A673 (cell line): ENCODE data around the gene CENPS. TPM values are rescaled to one million over a fixed set of nuclear protein-coding genes. Genes with fewer than 3 reads are reported as not detected.

ENCODE experiments used
- BruUV-seq: library from RNA; stranded (reverse); fragments of 400-500 nt; replicated peaks from 2 replicates; lab custom pipeline; 2021; lab: Mats Ljungman, UMichigan
- CTCF ChIA-PET: fragments of 300-600 bp; sonication (Branson Sonifier 250); formaldehyde crosslinking; loops from one replicate; lab custom pipeline; 2022; ENCODE audit warnings: antibody characterized with exemption; lab: Charles Lee
- POLR2A ChIA-PET: fragments of 300-600 bp; sonication (Branson Sonifier 250); formaldehyde crosslinking; loops from one replicate; lab custom pipeline; 2022; ENCODE audit warnings: antibody characterized with exemption; ENCODE audit not compliant: low non-redundant PET; lab: Charles Lee
- DNase-seq: peaks from one replicate; pipeline ENCODE4 v3.0.0-alpha.2; 2015; ENCODE audit warnings: low spot score
- H3K27ac ChIP-seq: fragments of 200-600 bp; sonication (generic); 2 replicates; pipeline ENCODE4 v1.5.1; 2016; ENCODE audit warnings: mixed run types, low read depth, mild to moderate bottlenecking, mixed read lengths, antibody characterized with exemption, low read length; ENCODE audit not compliant: poor library complexity, severe bottlenecking
- H3K27me3 ChIP-seq: fragments of 200-600 bp; sonication (generic); replicated peaks from 2 replicates; pipeline ENCODE4 v1.6.1; 2017; ENCODE audit warnings: mixed run types, low read depth, mild to moderate bottlenecking, mixed read lengths, antibody characterized with exemption, low read length; ENCODE audit not compliant: insufficient read depth, poor library complexity
- H3K36me3 ChIP-seq: fragments of 200-600 bp; sonication (generic); 2 replicates; pipeline ENCODE4 v1.6.1; 2016; ENCODE audit warnings: mixed run types, mild to moderate bottlenecking, mixed read lengths, antibody characterized with exemption, low read length; ENCODE audit not compliant: insufficient read depth, poor library complexity, severe bottlenecking
- H3K4me1 ChIP-seq: fragments of 200-600 bp; sonication (generic); 2 replicates; pipeline ENCODE4 v1.6.1; 2017; ENCODE audit warnings: mixed run types, mild to moderate bottlenecking, mixed read lengths, antibody characterized with exemption, low read length; ENCODE audit not compliant: insufficient read depth, poor library complexity, severe bottlenecking
- H3K4me3 ChIP-seq: fragments of 200-600 bp; sonication (generic); 2 replicates; pipeline ENCODE4 v1.5.1; 2016; ENCODE audit warnings: low read depth, mixed run types, mild to moderate bottlenecking, mixed read lengths, low read length; ENCODE audit not compliant: poor library complexity, severe bottlenecking
- H3K9me3 ChIP-seq: fragments of 200-600 bp; sonication (generic); 2 replicates; pipeline ENCODE4 v1.6.1; 2016; ENCODE audit warnings: mixed run types, low read depth, mild to moderate bottlenecking, mixed read lengths, antibody characterized with exemption, low read length; ENCODE audit not compliant: poor library complexity, severe bottlenecking
- CTCF ChIP-seq: fragments of 300-800, 200-600 bp; sonication (generic); conservative IDR thresholded peaks from 2 replicates; pipeline ENCODE4 v1.5.1; 2017; ENCODE audit warnings: low read depth, mild to moderate bottlenecking, antibody characterized with exemption, low read length, moderate library complexity, mixed read lengths
- EZH2 ChIP-seq: fragments of 200-600 bp; sonication (generic); IDR thresholded peaks from 2 replicates; pipeline ENCODE4 v1.6.1; 2017; ENCODE audit warnings: borderline replicate concordance, low read depth, mild to moderate bottlenecking, mixed read lengths, antibody characterized with exemption, low read length; ENCODE audit not compliant: poor library complexity, severe bottlenecking
- intact Hi-C: fragments of 100-400 bp; cut with micrococcal nuclease; formaldehyde crosslinking; loops from one replicate; pipeline ENCODE4 v1.10.0; 2022; ENCODE audit not compliant: unreplicated experiment
- total RNA-seq: library from RNA; stranded (reverse); gene quantifications from 2 replicates; pipeline ENCODE4 v1.2.3, GENCODE V29; 2021

Gene CENPS
- total RNA-seq, 1 experiment from 2014 or later: 42.2 TPM

DNA sequence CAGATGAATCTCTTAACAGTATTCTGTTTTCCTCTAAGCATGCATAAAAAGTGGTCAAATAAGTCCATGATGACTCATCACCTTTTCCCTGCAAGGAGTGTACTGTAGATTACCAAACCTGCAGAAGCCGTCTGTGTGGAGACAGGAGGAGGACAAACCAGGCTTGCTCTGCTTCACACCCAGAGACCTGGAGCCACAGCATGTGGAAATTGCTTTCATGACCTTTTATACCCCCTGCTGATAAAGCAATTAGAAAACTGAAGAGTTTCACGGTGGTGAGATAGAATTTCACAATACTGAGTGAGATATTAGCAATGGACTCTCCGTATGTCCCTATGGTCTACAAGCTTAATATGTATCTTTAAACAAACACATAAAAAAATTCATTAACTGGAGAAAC is 29.0 kb downstream of the CENPS start:
- Histone ChIP-seq H3K4me1 (peaks cover 19% of the 10 kb centered on the region), H3K36me3 (peaks cover 21% of the 10 kb centered on the region), H3K27ac (peak overlapping the region; percentile 18), H3K9me3 (no peaks in the 10 kb centered on the region), H3K4me3 (no peak overlapping the region), H3K27me3 (no peaks in the 10 kb centered on the region)
- DNase-seq: peak; percentile 51
- no TSS peak for BruUV-seq
- TF ChIP-seq EZH2 (no peak), CTCF (no peak)
- ChIA-PET POLR2A (no interaction called here), CTCF (no interaction called here)
- intact Hi-C loops: no loop called here

GRCh38 chr1:10467078-10467477 is 36.8 kb downstream of the CENPS start:
- ChIA-PET CTCF (no interaction called here), POLR2A (no interaction called here)
- H3K4me3 ChIP-seq: no peak overlapping the region

GRCh38 chr1:10470043-10470442 is 39.8 kb downstream of the CENPS start:
- H3K36me3 ChIP-seq: peaks cover 28% of the 10 kb centered on the region
- no peak overlapping the region for H3K4me3 ChIP-seq
- BruUV-seq: no TSS peak
- no peak overlapping the region for H3K27ac ChIP-seq
- H3K4me1 ChIP-seq: peaks cover 4% of the 10 kb centered on the region
- no peaks in the 10 kb centered on the region for H3K9me3 ChIP-seq
- no peaks in the 10 kb centered on the region for H3K27me3 ChIP-seq
- ChIA-PET POLR2A (no interaction called here), CTCF (no interaction called here)
- intact Hi-C loops: loop anchor here (5.0 kb wide), 1 partner anchor 38 kb away; the partner anchor contains the start of gene CENPS
- TF ChIP-seq CTCF (no peak), EZH2 (no peak)
- DNase-seq: no peak

More at GRCh38 chr1:10467078-10467477, 36.8 kb downstream of the CENPS start:
- TF ChIP-seq CTCF (no peak), EZH2 (no peak)
- no peak overlapping the region for H3K27ac ChIP-seq
- no peak for DNase-seq
- H3K36me3 ChIP-seq: peaks cover 47% of the 10 kb centered on the region
- no TSS peak for BruUV-seq
- intact Hi-C loops: no loop called here
- H3K27me3 ChIP-seq: no peaks in the 10 kb centered on the region
- peaks cover 4% of the 10 kb centered on the region for H3K4me1 ChIP-seq
- no peaks in the 10 kb centered on the region for H3K9me3 ChIP-seq
